Astrocyte (in vitro differentiated cells and primary cell): ENCODE measurements around the gene TLE2.
"Not testable (repeated sequence)": the region's sequence is repeated elsewhere in the genome, so short reads cannot be mapped to it uniquely, and the experiment has no call there.

Experiments used
- EZH2 ChIP-seq: IDR thresholded peaks from 2 replicates; pipeline ENCODE4 v1.6.1; 2012; ENCODE audit warnings: mild to moderate bottlenecking, low read length, inconsistent platforms; ENCODE audit not compliant: insufficient read depth
- TF ChIP-seq, protein P1 (sequence below): IDR thresholded peaks from 2 replicates; pipeline ENCODE4 v1.5.1; 2011; ENCODE audit warnings: low read depth, mild to moderate bottlenecking, inconsistent platforms, low read length, moderate library complexity; ENCODE audit not compliant: insufficient read depth

DNA sequence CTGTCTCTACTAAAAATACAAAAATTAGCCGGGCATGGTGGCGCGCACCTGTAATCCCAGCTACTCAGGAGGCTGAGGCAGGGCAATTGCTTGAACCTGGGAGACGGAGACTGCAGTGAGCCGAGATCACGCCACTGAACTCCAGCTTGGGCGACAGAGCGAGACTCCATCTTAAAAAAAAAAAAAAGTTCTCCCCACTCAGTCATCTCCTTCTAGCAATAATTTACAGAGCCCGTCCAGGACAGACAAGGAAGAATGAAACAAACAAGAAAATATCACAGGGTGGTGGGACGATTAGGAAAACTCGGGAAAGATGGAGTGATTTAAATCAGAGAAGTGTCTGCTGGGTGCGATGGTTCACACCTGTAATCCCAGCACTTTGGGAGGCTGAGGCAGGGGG lies 65.4 kb downstream of the TLE2 start:
- TF ChIP-seq, protein P1, sequence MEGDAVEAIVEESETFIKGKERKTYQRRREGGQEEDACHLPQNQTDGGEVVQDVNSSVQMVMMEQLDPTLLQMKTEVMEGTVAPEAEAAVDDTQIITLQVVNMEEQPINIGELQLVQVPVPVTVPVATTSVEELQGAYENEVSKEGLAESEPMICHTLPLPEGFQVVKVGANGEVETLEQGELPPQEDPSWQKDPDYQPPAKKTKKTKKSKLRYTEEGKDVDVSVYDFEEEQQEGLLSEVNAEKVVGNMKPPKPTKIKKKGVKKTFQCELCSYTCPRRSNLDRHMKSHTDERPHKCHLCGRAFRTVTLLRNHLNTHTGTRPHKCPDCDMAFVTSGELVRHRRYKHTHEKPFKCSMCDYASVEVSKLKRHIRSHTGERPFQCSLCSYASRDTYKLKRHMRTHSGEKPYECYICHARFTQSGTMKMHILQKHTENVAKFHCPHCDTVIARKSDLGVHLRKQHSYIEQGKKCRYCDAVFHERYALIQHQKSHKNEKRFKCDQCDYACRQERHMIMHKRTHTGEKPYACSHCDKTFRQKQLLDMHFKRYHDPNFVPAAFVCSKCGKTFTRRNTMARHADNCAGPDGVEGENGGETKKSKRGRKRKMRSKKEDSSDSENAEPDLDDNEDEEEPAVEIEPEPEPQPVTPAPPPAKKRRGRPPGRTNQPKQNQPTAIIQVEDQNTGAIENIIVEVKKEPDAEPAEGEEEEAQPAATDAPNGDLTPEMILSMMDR: not testable (repeated sequence)
- not testable (repeated sequence) for TF ChIP-seq EZH2
